HCT116 (cell line): ENCODE measurements around the gene DYNLT3. TPM values are rescaled to one million over a fixed set of nuclear protein-coding genes. Genes with fewer than 3 reads are reported as not detected.

ENCODE experiments used
- ATAC-seq: fragments of 200-7000 bp; cut with Tn5 transposase; 2 replicates; pipeline ENCODE4 v1.9.1; 2020; ENCODE audit warnings: mild to moderate bottlenecking, moderate library complexity
- BruUV-seq: library from RNA; stranded (reverse); fragments of 400-500 nt; replicated peaks from 2 replicates; lab custom pipeline; 2021; lab: Mats Ljungman, UMichigan
- CTCF ChIA-PET: fragments of 300-600 bp; sonication (Branson Sonifier 250); formaldehyde crosslinking; loops from one replicate; lab custom pipeline; 2021; ENCODE audit warnings: antibody characterized with exemption; lab: Charles Lee
- POLR2A ChIA-PET: fragments of 300-600, 350-600 bp; sonication (Branson Sonifier 250); formaldehyde crosslinking; loops from one replicate; lab custom pipeline; 2021; ENCODE audit warnings: antibody characterized with exemption; lab: Charles Lee
- RAD21 ChIA-PET, 2 experiments: fragments of 300-600 bp; sonication (Branson Sonifier 250); formaldehyde crosslinking; loops; one replicate each; lab custom pipeline; 2023; ENCODE audit warnings: low total read pairs in 2 of 2; ENCODE audit not compliant: uncharacterized antibody in 2 of 2, unreplicated experiment in 2 of 2, low non-redundant PET in 1 of 2; lab: Charles Lee
- DNase-seq: peaks from one replicate; pipeline ENCODE4 v3.0.0-alpha.2; 2010; ENCODE audit warnings: low read depth, low spot score
- H2AFZ ChIP-seq: fragments of 200-600 bp; shearing (Covaris generic), sonication (generic); 2 replicates; pipeline ENCODE4 v1.6.1; 2017; ENCODE audit warnings: low read depth, mixed run types, mixed read lengths, antibody characterized with exemption, low read length; ENCODE audit not compliant: poor library complexity, severe bottlenecking
- H3K27ac ChIP-seq: 2 replicates; pipeline ENCODE4 v1.5.1; 2012; ENCODE audit warnings: low read depth, low read length
- H3K27me3 ChIP-seq: fragments of 200-600 bp; sonication (generic); 2 replicates; pipeline ENCODE4 v1.6.1; 2016; ENCODE audit warnings: mixed run types, low read length, mixed read lengths; ENCODE audit not compliant: insufficient read depth
- H3K36me3 ChIP-seq, 2 experiments: fragments of 200-500 bp in 1 of 2; fragments of 200-600 bp in 1 of 2; sonication (Bioruptor generic) in 1 of 2; sonication (generic) in 1 of 2; 2 replicates each; pipeline versions ENCODE4 v1.5.1 to v1.6.1; 2014 to 2016; ENCODE audit warnings: low read length in 2 of 2, inconsistent platforms in 1 of 2, mixed read lengths in 1 of 2, mixed run types in 1 of 2; ENCODE audit not compliant: insufficient read depth in 2 of 2, control insufficient read depth in 1 of 2
- H3K4me1 ChIP-seq, 2 experiments: fragments of 200-600 bp in 1 of 2; sonication (generic) in 1 of 2; 2 replicates each; pipeline versions ENCODE4 v1.5.1 to v1.6.1; 2012 to 2017; ENCODE audit warnings: low read length in 2 of 2, inconsistent platforms in 1 of 2, mild to moderate bottlenecking in 1 of 2, mixed read lengths in 1 of 2, mixed run types in 1 of 2, moderate library complexity in 1 of 2; ENCODE audit not compliant: insufficient read depth in 2 of 2, control insufficient read depth in 1 of 2
- H3K4me2 ChIP-seq: fragments of 200-600 bp; sonication (generic); 2 replicates; pipeline ENCODE4 v1.6.1; 2017; ENCODE audit warnings: mixed run types, low read length, mixed read lengths
- H3K4me3 ChIP-seq, 2 experiments: fragments of 200-600 bp in 1 of 2; sonication (generic) in 1 of 2; replicated peaks in 1 of 2; 2 replicates each; pipeline ENCODE4 v1.5.1; 2011 to 2016; ENCODE audit warnings: low read length in 2 of 2, control low read depth in 1 of 2, low read depth in 1 of 2, mild to moderate bottlenecking in 1 of 2, mixed read lengths in 1 of 2, mixed run types in 1 of 2
- H3K79me2 ChIP-seq: fragments of 200-600 bp; sonication (generic); 2 replicates; pipeline ENCODE4 v1.6.1; 2017; ENCODE audit warnings: mild to moderate bottlenecking, mixed run types, low read length, moderate library complexity, mixed read lengths; ENCODE audit not compliant: insufficient read depth
- H3K9ac ChIP-seq: fragments of 200-600 bp; sonication (generic); 2 replicates; pipeline ENCODE4 v1.6.1; 2016; ENCODE audit warnings: low read length, mixed read lengths
- H3K9me2 ChIP-seq: fragments of 200-600 bp; sonication (generic), shearing (Covaris generic); 2 replicates; pipeline ENCODE4 v1.6.1; 2017; ENCODE audit warnings: mixed run types, mild to moderate bottlenecking, moderate library complexity; ENCODE audit not compliant: insufficient read depth
- H3K9me3 ChIP-seq, 2 experiments: fragments of 200-500 bp in 1 of 2; fragments of 200-600 bp in 1 of 2; sonication (Bioruptor generic) in 1 of 2; sonication (generic) in 1 of 2; 2 replicates each; pipeline ENCODE4 v1.6.1; 2014 to 2017; ENCODE audit warnings: low read length in 2 of 2, mixed read lengths in 2 of 2, inconsistent platforms in 1 of 2, low read depth in 1 of 2, mild to moderate bottlenecking in 1 of 2, mixed run types in 1 of 2, moderate library complexity in 1 of 2; ENCODE audit not compliant: control insufficient read depth in 1 of 2, insufficient read depth in 1 of 2
- H4K20me1 ChIP-seq: fragments of 200-600 bp; sonication (generic), shearing (Covaris generic); 2 replicates; pipeline ENCODE4 v1.6.1; 2017; ENCODE audit warnings: mixed run types, mild to moderate bottlenecking, moderate library complexity; ENCODE audit not compliant: insufficient read depth
- CEBPB ChIP-seq: IDR thresholded peaks from 2 replicates; pipeline ENCODE4 v1.6.1; 2012; ENCODE audit warnings: low read depth
- EGR1 ChIP-seq: IDR thresholded peaks from 2 replicates; pipeline ENCODE4 v1.6.1; 2012; ENCODE audit warnings: low read depth
- ELF1 ChIP-seq: IDR thresholded peaks from 2 replicates; pipeline ENCODE4 v1.6.1; 2012; ENCODE audit warnings: low read depth, borderline replicate concordance
- EZH2 ChIP-seq: fragments of 200-600 bp; sonication (generic); IDR thresholded peaks from 2 replicates; pipeline ENCODE4 v1.6.1; 2017; ENCODE audit warnings: antibody characterized with exemption, mixed run types
- EZH2phosphoT487 ChIP-seq: fragments of 200-600 bp; IDR thresholded peaks from 2 replicates; pipeline ENCODE4 v1.6.1; 2018; ENCODE audit warnings: antibody characterized with exemption, borderline replicate concordance
- JUND ChIP-seq: IDR thresholded peaks from 2 replicates; pipeline ENCODE4 v1.6.1; 2012
- MAX ChIP-seq: IDR thresholded peaks from 2 replicates; pipeline ENCODE4 v1.6.1; 2012
- POLR2A ChIP-seq: IDR thresholded peaks from 2 replicates; pipeline ENCODE4 v1.7.0; 2011; ENCODE audit warnings: borderline replicate concordance; ENCODE audit not compliant: insufficient read depth, insufficient read length; ENCODE audit errors: extremely low read depth
- POLR2AphosphoS5 ChIP-seq: IDR thresholded peaks from 2 replicates; pipeline ENCODE4 v1.6.1; 2011; ENCODE audit warnings: mild to moderate bottlenecking, low read depth, low read length, moderate library complexity
- RAD21 ChIP-seq: IDR thresholded peaks from 2 replicates; pipeline ENCODE4 v1.6.1; 2012; ENCODE audit warnings: low read depth, mild to moderate bottlenecking
- REST ChIP-seq: IDR thresholded peaks from 2 replicates; pipeline ENCODE4 v1.6.1; 2012; ENCODE audit warnings: low read depth
- SIN3A ChIP-seq: IDR thresholded peaks from 2 replicates; pipeline ENCODE4 v1.6.1; 2012; ENCODE audit warnings: low read depth
- SP1 ChIP-seq: IDR thresholded peaks from 2 replicates; pipeline ENCODE4 v1.6.1; 2012; ENCODE audit warnings: low read depth
- SRF ChIP-seq: IDR thresholded peaks from 2 replicates; pipeline ENCODE4 v1.6.1; 2012; ENCODE audit warnings: low read depth
- TCF7L2 ChIP-seq: IDR thresholded peaks from 2 replicates; pipeline ENCODE4 v1.7.0; 2011; ENCODE audit warnings: borderline replicate concordance, inconsistent platforms; ENCODE audit not compliant: insufficient read depth, insufficient read length; ENCODE audit errors: extremely low read depth
- YY1 ChIP-seq: IDR thresholded peaks from 2 replicates; pipeline ENCODE4 v1.6.1; 2011; ENCODE audit warnings: low read length, low read depth, moderate library complexity, mild to moderate bottlenecking; ENCODE audit not compliant: insufficient replicate concordance; ENCODE audit errors: extremely low read depth
- ZFX ChIP-seq: fragments of 450-650 bp; IDR thresholded peaks from 2 replicates; pipeline ENCODE4 v1.6.1; 2017
- intact Hi-C: fragments of 100-400 bp; cut with micrococcal nuclease; formaldehyde crosslinking; loops from 2 replicates; pipeline ENCODE4 v1.10.0; 2022
- total RNA-seq: library from RNA; stranded (reverse); gene quantifications from one replicate; pipeline ENCODE4 v1.2.1, GENCODE V29; 2021; ENCODE audit not compliant: unreplicated experiment
- TF ChIP-seq, protein P1 (sequence below): IDR thresholded peaks from 2 replicates; pipeline ENCODE4 v1.6.1; 2011; ENCODE audit warnings: mild to moderate bottlenecking, low read length, moderate library complexity; ENCODE audit not compliant: insufficient replicate concordance; ENCODE audit errors: extremely low read depth
- TF ChIP-seq, protein P2 (sequence below): IDR thresholded peaks from 2 replicates; pipeline ENCODE4 v1.6.1; 2012
- TF ChIP-seq, protein P3 (sequence below), 3 experiments: fragments of 200-600 bp in 1 of 3; sonication (generic) in 1 of 3; IDR thresholded peaks in 2 of 3; conservative IDR thresholded peaks in 1 of 3; 2 replicates each; pipeline ENCODE4 v1.5.1; 2012 to 2017; ENCODE audit warnings: low read depth in 2 of 3, low read length in 2 of 3, antibody characterized with exemption in 1 of 3, borderline replicate concordance in 1 of 3, control low read depth in 1 of 3, mild to moderate bottlenecking in 1 of 3, mixed read lengths in 1 of 3, mixed run types in 1 of 3, moderate library complexity in 1 of 3; ENCODE audit not compliant: insufficient read depth in 1 of 3

The DYNLT3 gene
- total RNA-seq, 1 experiment from 2014 or later: 20.9 TPM

GRCh38 chrX:37847733-37848197 lies 394 bp upstream of the DYNLT3 start:
- DNase-seq (no peak), ATAC-seq (no peak)
- Histone ChIP-seq H3K9ac (peak overlapping the region; percentile 66; the same call in 1 of the 2 replicates), H3K36me3 (no peaks in the 10 kb centered on the region), H3K4me3 (peak overlapping the region; percentile 61 to 68), H3K27ac (0 out of 2 replicates have a peak overlapping the region, but pooled peaks have one; percentile 37), H3K79me2 (no peaks in the 10 kb centered on the region), H3K9me3 (no peaks in the 10 kb centered on the region), H3K4me1 (peaks cover 0 to 4% of the 10 kb centered on the region in 2 experiments; a peak in 1 of 4 replicates), H2AFZ (peak overlapping the region; percentile 6), H3K27me3 (no peaks in the 10 kb centered on the region), H4K20me1 (no peaks in the 10 kb centered on the region), H3K4me2 (peak overlapping the region; percentile 74), H3K9me2 (no peaks in the 10 kb centered on the region)
- intact Hi-C loops: no loop called here
- BruUV-seq: TSS peak; percentile 84
- ChIA-PET CTCF (no interaction called here), POLR2A (no interaction called here), RAD21 (no interaction called here)
- TF ChIP-seq REST (no peak), TCF7L2 (no peak), JUND (no peak), YY1 (no peak), ELF1 (no peak), EGR1 (no peak), SIN3A (no peak), SP1 (no peak), SRF (no peak), CEBPB (no peak), EZH2 (no peak), ZFX (no peak), POLR2A (no peak), MAX (no peak), EZH2phosphoT487 (no peak), RAD21 (no peak), POLR2AphosphoS5 (no peak)
- TF ChIP-seq, protein P1, sequence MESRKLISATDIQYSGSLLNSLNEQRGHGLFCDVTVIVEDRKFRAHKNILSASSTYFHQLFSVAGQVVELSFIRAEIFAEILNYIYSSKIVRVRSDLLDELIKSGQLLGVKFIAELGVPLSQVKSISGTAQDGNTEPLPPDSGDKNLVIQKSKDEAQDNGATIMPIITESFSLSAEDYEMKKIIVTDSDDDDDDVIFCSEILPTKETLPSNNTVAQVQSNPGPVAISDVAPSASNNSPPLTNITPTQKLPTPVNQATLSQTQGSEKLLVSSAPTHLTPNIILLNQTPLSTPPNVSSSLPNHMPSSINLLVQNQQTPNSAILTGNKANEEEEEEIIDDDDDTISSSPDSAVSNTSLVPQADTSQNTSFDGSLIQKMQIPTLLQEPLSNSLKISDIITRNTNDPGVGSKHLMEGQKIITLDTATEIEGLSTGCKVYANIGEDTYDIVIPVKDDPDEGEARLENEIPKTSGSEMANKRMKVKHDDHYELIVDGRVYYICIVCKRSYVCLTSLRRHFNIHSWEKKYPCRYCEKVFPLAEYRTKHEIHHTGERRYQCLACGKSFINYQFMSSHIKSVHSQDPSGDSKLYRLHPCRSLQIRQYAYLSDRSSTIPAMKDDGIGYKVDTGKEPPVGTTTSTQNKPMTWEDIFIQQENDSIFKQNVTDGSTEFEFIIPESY: no peak
- TF ChIP-seq, protein P2, sequence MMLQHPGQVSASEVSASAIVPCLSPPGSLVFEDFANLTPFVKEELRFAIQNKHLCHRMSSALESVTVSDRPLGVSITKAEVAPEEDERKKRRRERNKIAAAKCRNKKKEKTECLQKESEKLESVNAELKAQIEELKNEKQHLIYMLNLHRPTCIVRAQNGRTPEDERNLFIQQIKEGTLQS: no peak
- TF ChIP-seq, protein P3, sequence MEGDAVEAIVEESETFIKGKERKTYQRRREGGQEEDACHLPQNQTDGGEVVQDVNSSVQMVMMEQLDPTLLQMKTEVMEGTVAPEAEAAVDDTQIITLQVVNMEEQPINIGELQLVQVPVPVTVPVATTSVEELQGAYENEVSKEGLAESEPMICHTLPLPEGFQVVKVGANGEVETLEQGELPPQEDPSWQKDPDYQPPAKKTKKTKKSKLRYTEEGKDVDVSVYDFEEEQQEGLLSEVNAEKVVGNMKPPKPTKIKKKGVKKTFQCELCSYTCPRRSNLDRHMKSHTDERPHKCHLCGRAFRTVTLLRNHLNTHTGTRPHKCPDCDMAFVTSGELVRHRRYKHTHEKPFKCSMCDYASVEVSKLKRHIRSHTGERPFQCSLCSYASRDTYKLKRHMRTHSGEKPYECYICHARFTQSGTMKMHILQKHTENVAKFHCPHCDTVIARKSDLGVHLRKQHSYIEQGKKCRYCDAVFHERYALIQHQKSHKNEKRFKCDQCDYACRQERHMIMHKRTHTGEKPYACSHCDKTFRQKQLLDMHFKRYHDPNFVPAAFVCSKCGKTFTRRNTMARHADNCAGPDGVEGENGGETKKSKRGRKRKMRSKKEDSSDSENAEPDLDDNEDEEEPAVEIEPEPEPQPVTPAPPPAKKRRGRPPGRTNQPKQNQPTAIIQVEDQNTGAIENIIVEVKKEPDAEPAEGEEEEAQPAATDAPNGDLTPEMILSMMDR (IDR thresholded peaks at IDR 0.05 in 2 of 3, conservative IDR thresholded peaks at IDR 0.05 in 1 of 3; ENCODE audit: borderline replicate concordance in 1 of 3, insufficient read depth in 1 of 3, low read depth in 2 of 3, low read length in 2 of 3): no peak
